ENCODE measurements around the gene KCND2.
"Not testable (repeated sequence)": the region's sequence is repeated elsewhere in the genome, so short reads cannot be mapped to it uniquely, and the experiment has no call there.

Gene KCND2

DNA sequence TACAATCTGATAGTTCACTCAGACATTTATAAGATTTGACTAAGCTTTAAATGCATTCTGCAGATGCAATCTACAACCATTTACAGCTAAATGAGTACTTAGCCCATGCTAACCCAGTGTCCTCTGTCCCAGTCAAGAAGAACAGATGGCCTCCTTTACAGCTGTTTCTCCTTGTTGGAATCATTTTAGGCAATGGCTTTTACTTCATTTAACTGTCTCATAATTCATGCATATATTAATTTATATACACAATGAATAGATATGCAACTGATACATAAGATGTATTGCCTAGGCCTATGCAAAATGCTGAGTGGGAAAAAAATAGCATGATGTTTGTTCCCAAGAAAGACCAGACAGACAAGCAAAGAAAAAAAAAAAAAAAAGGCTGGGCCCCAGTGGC lies 502.8 kb downstream of the KCND2 start:
- no peak for DNase-seq

DNA sequence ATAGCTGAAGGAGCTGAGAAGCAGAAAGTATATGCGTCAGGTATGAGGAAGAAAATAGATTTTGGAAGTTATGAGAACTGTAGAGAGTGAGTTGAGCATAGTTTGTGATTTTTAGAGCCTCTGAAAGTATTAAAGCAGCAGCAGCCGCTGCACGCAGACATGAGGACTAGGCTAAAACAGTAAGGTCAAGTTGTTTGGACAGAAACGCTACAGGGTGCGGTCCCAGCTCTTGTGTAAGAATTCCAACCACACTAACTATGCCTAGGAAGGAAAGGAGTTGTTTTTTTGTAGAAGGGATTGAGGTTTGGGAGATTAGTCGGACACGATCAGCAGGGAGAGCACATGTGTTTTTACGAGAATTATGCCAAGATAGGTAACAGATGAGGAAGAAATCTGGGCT lies 506.1 kb downstream of the KCND2 start:
- DNase-seq: not testable (repeated sequence)

- not testable (repeated sequence) for DNase-seq
Observed at GRCh38 chr7:120780451-120780850, 507.5 kb downstream of the KCND2 start.

GRCh38 chr7:120780938-120781337 lies 508.0 kb downstream of the KCND2 start:
- no peak for DNase-seq

DNA sequence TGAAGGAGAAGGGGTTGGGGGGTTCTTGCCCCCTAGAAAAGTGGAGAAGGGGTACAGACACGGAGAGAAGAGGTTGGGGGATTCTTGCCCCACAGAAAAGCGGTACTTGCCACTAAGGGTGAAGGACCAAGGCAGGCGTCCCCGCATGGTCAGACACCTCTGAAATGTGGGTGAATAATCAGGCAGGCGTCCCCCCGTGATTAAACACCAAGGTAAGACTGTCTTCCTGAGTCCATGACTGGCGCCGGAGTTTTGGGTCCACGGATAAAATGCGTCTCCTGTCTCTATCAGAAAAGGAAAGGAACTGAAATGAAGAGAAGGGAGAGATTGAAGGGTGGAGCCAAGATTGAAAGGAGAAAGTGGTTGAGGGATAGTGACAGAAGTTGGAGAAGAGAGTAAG lies 508.9 kb downstream of the KCND2 start:
- not testable (repeated sequence) for DNase-seq

DNA sequence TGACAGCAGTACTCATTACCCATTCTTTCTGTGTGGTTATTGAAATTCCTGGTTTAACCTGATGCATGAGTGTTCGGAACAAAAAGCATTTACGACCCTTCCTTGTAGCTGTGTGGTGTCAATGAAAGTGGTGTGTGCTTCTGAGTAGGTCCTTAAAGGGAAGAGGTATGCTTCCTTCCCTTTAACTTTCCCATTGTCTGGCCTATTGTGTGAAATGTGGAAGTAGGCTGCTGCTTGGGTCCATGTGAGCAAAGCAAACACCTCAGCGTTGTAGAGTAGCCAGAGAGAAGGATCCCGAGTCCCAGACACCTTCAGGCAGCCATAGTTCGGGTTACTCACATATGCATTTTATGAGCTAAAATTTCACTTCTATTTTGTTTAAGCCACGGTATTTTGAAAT lies 510.3 kb downstream of the KCND2 start:
- no peak for DNase-seq

- no peak for DNase-seq
Observed at GRCh38 chr7:120783721-120784120, 510.7 kb downstream of the KCND2 start.

DNA sequence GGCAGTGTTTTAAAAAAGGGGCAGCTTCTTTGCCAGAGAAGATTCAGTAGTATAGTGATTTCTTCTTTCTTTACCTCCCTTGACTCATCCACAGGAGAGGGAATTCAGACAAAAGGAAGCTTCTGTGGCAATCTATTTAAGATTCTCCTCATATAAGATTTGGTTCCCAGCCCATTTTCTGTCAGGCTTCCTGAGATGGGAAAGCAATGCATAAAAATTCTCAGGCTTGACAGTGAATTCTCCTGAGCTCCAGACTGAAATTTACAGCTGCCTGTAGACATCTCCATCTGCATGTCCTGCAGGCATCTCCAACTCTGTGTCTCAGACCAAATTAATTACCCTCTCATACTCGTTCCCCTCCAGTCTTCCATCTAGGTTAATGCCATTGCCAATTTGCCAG lies 512.1 kb downstream of the KCND2 start:
- no peak for DNase-seq

DNA sequence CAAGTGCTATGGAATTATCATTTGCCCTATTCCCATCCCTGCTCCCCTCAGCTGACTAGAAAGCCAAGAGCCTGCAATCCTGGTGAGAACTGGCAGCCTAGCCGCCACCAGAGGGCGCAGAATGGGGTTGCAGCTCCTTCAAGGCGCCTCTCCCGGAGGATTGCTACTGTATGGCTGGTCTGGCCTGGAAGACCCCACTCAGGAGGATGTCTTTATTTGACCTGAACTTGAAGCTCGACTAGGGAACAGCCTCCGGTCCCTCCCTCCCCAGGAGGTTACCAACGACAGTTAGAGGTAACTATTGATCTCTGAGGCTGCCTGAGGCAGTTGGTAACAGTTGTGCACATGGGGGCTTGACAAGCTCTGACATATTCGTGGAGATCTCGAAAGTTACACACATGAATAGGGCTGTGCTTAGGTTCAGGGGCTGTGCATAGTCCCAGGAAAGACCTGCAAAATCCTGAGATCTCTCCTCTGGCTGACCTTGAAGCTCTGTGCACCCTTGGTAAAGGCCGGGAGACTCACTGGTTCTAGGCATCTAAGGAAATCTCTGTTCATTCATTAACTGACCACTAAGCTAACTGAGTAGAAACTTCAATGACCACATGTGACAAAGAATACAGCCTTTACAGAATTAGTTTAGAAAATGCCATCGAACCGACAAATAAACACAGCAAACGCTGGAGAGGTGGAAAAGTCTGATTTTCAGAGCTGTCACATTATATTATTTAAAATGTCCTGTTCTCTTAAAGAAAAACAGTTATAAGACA lies 519.3 kb downstream of the KCND2 start:
- peak; percentile 39 to 43 for DNase-seq

DNA sequence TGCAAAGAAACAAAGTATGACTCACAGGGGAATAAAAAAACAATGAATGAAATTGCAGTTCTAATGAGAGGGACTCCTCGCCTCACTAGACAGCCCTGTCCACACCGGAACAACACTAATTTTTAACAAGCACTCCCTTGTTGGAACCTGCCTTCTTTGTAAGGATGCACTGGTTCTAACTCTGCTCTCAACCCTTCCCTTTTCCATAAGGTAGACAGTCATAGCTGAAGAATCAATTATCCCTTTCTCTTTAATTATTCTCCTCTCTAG lies 519.8 kb downstream of the KCND2 start:
- DNase-seq: no peak

DNA sequence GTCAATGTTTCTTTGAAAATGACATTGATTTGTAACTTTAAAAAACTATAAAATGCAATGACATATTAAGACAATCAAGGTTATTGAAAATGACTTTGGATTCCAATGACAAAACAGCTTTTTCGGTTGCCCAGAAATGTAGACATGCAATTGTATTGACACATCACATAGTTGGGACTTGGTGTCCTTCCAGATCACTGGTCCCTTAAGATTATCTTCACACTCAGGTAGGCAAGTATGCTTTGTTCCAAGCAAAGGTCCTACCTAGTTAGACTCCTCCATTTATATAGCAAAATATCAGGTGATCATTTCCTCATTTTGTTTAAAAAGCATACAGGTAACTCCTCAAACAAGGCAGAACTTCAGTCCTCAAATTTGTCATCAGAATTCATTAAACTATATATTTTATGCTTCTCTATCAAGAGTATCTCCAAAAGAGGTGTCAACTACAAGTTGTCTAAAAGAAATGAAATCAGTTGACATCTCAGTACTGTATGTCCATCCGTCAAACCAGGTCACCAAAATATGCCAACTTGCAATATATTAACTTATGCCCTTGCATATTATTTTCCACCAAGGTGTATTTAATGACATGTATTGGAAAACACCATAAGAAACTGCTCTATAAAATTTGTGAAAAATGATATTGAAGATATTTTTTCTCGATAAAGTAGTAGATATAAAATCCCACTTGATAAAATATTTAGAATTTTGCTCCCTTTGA lies 520.4 kb downstream of the KCND2 start:
- DNase-seq: no peak

- DNase-seq: no peak
Observed at GRCh38 chr7:120794106-120794729, 521.2 kb downstream of the KCND2 start.

- DNase-seq: no peak
Observed at GRCh38 chr7:120797026-120797645, 524.2 kb downstream of the KCND2 start.

GRCh38 chr7:120799147-120799546 lies 526.2 kb downstream of the KCND2 start:
- no peak for DNase-seq
